Activated T-cell treated with anti-CD3 and anti-CD28 coated beads for 1 hour (primary cell): ENCODE measurements around the gene ATP13A3.
"Not testable (repeated sequence)": the region's sequence is repeated elsewhere in the genome, so short reads cannot be mapped to it uniquely, and the experiment has no call there.

ENCODE experiments used
- DNase-seq: peaks from one replicate; pipeline ENCODE4 v3.0.0-alpha.2; 2020; ENCODE audit warnings: low read depth

Gene ATP13A3

DNA sequence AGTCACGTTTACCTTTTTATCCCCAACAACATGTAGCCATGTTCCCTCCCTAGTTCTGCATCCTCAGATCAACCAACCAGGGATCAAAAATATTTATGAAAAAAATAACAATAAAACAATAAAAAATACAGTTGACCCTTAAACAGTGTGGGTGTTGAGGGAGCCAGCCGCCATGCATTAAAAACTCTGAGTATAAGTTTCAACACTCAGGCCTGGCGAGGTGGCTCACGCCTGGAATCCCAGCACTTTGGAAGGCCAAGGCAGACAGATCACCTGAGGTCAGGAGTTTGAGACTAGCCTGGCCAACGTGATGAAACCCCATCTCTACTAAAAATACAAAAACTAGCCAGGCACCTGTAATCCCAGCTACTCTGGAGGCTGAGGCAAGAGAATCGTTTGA, 12.7 kb upstream of the ATP13A3 start:
- not testable (repeated sequence) for DNase-seq

DNA sequence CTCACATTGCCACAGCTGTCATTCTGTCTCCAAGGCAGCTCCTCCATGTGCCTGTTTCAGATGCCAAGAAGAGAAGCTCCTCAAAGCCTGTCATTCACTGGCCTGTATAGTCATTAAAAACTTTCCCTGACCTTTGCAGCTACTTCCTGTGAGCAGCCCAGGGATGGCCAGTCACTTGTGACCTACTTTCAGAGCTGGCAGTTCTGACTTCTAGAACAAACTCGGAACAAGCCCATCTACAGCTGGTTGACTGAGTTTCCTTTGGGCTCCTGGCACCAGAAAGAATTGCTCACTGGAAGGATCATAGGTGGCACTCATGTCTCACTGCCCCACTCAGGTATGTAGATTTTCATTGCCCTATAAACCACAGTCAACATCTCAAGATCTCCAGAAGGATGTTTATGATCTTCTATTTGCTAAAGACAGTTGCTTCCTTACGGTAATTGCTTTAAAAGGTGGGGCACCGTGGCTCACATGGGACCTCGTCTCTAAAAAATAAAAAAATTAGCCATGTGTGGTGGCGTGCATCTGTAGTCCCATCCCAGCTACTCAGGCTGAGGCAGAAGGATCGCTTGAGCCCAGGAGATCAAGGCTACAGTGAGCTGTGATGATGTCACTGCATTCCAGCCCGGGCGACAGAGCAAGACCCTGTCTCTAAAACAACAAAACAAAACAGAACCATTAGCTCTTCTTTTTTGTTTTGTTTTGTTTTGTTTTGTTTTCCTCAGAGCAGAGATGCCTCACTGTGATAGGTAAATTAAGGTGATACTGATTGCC, 11.2 kb upstream of the ATP13A3 start:
- no peak for DNase-seq

DNA sequence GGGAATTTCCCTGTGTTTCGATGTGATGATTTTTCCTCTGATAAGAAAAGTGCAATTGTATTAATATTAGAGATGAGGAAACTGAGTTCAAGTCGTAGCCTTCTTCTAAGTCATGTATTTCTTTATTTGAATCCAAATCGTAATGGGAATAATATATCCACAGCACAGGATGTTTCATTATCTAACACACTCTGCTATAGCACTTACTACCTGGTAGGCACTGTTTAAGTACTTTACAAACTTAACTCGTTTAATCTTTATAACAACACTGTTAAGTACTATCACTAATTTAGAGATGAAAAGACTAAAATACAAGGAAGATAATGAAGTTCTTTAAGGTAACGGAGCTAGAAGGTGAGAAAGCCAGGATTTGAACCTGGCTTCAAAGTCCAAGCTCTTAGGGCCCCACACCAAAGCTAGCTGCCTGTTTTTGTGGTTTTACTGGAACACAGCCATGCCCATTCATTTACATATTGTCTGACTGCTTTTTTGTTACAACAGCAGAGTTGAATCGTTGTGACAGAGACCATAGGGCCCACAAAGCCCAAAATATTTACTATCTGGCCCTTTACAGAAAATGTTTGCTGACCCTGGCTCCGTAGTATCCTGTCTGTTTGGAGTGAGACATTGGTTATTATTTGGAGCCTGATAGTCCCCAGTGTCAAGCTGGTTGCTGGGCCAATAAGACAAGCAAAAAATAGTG, 9.6 kb upstream of the ATP13A3 start:
- no peak for DNase-seq

DNA sequence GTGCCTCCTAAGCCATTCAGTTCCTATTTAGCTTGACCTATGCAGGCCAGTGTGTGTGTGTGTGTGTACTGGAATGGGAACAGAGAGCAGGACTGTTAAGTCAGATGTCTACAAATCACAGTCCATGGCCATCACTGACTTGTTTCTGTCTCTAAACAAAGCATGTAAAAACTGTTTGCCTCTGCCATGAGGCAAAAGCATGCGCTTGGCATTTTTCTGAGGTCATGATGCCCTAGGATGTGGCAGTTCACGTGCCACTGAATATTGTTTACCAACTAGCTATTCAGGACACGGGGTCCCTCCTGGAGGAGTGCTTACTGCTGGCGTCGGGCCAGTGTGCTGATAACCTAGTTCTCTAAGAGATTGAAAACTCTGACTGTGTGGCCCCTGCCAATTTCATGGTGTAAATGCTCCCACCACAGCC, 8.2 kb upstream of the ATP13A3 start:
- DNase-seq: no peak

DNA sequence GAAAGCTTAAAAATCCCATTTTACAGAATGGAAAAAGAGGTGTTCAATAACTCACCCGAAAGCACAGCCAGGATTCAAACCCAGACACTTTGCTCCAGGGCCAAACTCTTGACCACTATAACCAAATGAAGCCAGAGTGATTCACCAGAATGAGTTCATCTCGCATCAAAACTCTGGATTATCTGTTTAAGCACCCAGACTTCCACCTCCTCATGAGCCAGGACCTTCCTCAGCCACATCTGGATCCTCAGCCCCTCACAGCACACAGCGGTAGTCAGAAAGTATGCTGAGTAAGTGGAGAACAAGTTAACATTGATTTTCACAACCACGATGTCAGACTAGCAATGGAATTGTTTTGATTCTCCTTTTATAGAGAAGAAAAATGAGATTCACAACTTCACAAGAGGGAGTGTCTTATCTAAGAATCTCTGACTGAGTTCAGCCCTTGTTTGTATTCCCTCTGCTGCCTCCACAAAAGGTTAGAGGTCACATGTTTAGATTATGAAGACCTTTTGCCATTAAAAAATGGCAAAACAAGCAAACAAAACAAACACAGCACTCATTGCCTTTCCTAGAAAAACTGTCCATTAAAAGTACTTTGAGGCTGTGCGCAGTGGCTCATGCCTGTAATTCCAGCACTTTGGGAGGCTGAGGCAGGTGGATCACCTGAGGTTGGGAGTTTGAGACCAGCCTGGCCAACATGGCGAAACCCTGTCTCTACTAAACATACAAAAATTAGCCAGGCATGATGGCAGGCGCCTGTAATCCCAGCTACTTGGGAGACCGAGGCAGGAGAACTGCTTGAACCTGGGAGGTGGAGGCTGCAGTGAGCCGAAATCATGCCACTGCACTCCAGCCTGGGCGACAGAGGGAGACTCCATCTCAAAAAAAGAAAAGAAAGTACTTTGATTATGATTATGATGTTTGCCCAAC, 7.5 kb upstream of the ATP13A3 start:
- DNase-seq: not testable (repeated sequence)

DNA sequence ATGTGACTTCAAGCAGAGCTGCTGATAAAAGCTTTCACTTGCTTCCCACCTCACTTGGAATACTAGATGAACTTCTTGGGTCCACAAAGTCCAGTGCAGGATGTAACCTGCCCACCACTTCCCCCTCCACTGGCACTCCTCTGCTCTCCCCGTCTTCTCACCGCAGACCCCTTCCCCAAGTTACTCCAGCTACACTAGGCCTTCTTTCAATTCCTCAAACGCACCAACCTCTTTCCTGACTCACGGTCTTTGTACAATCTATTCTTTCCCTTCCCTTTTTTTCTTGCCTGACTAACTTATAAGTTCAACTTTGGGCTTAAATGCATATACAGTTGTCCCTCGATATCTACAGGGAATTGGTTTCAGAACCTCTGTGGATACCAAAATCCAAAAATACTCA, 5.2 kb upstream of the ATP13A3 start:
- no peak for DNase-seq

DNA sequence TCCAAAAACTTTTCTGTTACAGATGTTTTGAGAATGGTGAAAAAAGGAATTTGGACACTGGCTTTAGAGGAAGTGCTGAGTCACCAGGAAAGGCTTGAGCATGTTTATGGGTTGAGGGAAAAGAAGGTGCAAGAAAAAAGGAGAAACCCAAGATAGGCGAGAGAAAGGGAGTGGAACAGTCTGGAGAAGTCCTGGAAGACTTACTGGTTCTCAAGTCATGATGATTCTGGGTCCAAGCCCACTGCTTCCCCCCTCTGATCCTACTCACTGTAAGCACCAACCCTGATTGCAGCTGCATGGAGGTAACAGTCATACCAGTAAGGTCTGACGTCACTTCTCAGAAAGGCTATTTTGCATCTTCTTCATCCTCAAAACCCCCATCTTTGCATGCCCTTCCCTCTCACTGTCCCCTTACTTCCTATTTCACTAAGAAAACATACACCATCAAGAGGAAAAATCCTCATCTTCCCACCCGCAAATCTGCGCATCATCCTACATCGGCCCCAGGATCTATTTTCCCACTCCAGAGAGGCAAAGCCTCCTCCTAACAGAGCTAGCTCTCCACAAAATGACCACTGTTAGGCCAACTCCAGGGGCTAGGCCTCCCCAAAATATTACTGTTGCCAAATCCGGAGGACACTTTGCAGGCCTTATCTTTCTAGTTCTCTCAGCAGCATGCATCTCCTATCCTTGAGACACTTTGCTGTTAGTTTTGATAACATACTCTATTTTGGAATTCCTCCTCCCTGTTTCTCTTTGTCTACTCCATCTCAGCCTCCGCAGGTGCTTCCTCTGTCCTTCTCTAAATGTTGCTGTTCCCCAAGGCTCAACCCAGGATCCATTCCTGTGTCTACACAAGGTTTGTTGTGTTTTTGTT, 3.2 kb upstream of the ATP13A3 start:
- no peak for DNase-seq

DNA sequence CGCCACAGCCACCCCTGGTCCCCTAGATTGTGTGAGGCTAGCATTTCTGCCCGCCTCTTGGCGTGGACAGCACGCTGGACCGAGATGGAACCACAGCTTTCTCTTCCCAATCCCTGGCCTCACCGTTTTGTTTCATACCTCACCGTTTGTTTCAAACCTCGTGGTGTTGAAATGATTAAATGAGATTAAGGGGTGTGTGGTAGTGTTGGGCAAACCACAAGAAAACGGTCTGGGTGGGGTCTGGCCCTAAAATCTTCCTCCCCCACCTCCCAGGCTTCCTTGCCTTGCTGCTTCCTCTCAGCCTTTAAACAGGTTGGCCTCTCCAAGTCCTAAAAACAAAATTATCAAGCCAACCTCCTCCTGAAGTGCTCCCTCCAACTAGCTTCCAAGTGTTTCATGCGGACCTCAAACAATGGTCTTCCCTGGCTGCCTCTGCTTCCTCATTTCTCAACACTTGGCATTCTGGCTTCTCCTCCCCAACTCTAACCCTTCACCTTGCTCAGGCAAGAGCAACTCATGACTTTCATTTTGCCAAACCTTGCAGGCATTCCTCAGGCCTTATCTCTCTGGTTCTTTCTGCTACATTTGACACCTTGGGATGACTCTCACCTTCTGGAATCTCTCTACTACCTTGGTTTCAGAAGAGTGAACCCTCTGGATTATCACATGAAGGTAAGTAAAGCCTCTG, 1.4 kb upstream of the ATP13A3 start:
- no peak for DNase-seq

DNA sequence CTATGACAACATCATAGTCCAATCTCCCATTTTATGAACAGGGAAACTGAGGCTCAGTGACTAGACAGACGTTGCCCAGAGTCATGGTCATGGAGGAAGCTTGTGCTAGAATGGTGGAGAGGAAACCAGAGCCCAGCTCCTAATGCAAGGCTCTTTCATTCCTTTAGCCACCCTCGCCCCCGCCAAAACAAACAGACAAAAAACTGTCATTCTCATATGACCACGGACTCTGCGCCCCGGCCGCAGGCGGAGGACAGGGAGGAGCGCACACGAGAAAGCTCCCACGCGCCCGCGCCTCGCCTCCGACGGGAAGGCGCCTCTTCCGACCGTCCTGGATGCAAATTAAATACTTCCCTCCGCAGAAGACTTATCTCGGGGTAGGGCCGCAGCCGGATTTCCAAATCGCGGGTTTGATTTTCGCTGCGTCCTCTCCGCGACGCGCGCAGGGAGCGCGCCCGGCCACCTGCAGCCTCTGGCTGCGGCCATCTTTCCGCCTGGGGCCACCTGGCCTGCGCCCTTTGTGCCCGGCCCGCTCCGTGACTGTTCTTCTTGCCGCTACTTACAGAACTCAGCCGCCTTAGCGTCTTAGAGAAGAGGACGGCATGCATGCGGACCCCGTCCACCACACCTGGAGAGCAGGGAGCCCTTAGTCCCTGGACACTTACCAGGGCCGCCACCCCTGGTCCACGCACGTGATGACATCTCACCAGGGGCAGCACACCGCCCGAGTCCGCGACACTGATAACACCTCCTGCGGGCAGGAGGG, 670 bp upstream of the ATP13A3 start:
- peak; percentile 20 for DNase-seq

DNA sequence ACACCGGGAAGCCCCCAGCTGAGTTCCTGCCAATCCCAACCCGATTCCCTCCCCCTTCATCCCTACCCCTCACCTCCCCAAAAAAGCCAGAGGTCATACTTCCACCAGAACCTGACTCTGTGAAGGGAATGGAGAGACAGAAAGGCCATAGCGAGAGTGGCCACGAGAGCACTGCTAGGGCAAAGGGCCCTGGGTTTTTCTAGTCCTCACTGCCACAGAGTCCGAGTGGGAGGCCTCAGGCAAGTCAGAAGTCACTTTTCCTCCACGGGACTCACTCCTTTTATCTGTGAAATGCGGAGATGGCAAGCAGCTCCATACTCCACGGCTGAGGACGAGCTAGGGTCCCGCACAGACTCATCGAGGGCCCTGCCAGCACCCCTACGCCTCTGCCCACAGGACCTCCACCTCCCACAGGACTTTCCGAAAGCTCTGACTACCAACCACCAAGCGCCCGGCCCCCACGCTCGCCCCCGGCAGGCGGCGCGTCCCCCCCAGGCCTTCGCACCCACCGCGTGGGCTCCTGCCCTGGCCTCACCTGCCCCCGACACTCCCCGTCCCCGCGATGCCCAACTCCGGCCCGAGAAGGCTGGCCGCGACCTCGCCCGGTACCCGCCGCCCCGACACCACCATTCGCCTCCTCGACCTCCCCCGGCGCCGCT, 792 bp downstream of the ATP13A3 start:
- peak; percentile 41 for DNase-seq

DNA sequence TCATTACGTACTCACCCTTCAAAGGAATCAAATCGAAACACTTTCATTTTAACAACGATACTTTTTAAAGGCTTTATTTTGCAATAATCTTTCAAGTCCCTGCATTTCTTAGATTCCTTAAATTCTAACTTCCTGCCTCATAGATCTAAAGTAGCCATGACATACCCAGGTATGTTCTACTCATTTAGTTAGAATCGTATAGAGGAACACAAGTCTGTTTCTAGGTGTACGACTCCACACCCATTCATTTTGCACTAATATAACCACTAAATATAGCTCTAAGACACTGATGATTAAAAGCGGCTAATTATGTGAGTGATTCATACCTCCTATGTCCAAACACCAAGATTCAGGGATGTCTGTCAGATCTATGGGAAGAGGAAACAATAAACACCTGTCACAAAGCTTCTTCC, 1.3 kb downstream of the ATP13A3 start:
- no peak for DNase-seq

DNA sequence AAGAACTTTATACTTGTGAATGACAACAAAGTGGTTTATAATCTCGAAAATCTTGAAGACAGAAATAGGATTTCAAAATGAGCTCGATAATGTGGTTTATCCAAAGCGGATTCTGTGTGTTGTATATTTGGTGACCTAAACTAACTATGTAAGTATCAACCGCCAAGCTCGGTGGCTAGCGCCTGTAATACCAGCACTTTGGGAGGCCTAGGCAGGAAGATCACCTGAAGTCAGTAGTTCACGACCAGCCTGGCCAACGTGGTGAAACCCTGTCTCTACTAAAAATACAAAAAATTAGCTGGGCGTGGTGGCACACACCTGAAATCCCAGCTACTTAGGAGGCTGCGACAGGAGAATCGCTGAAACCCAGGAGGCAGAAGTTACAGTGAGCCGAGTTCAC, 2.2 kb downstream of the ATP13A3 start:
- no peak for DNase-seq

DNA sequence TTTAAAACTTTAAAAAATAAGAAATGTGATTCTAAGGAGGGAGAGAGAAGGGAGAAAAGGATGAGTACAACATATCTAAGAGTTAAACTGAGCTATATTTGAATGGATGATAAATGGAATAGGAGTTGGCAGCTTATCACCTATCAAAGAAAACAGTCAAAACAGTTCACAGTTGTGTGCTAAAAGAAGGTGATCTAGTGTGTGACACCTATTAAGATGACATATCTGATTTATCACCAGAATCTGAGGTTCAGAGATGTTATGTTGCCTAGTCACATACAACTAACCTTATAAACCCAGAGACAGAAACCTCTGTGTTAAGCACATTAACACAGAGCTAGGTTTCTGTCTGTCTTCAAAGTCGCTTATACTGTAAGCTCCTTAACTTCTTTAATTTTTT, 3.0 kb downstream of the ATP13A3 start:
- DNase-seq: no peak

DNA sequence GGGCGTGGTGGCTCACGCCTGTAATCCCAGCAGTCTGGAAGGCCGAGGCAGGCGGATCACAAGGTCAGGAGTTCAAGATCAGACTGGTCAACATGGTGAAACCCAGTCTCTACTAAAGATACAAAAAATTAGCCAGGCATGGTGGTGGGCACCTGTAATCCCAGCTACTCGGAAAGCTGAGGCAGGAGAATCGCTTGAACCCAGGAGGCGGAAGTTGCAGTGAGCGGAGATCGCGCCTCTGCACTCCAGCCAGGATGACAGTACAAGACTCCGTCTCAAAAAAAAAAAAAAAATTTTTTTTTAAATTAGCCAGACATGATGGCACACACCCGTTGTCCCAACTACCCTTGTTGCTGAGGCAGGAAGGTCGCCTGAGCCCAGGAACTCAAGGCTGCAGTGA, 4.0 kb downstream of the ATP13A3 start:
- not testable (repeated sequence) for DNase-seq

DNA sequence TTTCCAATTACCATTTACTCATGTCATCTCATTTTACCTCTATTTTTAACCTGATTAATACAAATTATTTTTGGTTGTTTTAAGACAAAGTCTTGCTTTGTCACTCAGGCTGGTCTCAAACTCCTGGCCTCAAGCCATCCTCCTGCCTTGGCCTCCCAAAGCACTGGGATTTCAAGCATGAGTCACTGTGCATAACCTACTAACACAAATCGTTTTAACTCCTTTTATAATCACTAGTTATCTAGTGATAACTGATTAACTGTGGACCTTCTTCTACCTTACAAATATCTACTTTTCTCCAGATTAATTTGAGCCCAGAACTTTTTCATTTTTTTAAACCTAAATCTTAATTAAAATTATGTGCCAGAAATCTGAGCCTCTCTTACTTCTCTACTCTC, 4.6 kb downstream of the ATP13A3 start:
- no peak for DNase-seq

DNA sequence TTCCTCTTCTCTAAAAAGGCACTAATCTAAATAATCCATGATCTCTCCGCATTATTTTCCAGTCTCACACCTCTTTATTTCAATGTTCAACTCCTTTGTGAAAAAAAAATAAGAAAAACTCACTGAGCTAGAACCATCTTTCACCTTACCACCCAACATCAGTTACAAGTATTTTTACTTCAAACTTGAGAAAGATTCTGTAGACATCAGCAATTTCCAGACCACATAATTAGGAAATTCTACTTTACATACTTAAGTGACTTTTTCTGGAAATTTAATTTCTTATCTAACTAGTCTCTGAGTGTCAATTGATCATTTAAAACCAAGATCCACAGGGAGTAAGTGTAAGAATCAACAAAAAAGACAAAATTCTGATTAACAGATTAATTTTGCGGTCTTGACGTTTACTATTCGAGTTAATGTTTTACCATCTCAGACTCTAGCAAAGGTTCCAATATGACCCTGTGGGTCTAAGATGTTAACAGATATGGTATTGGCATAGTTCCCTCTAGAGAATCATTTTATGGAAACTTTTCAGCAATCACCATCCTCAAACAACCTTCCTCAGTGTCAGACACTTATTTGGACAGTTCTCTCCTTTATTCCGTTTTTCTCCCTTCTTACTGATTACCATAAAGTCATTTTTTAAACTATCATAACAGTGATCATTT, 5.1 kb downstream of the ATP13A3 start:
- DNase-seq: no peak

DNA sequence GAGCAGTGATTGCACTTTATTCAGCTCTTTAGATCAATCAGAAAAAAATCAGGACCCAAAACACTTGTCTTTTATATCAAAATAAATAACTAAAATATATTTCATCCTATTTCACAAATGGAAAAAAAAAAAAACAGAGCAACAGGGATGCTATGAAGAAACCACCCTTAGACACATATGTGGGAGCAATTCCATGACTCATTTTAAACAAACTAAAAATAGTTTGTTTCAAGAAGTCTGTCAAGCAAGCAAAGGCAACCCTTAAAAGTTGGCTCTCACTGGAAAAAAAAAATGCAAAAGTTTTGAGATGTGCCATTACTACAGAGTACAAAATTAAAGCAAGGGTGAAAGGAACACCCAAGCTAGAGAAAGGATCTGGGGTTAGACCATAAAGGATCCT, 5.7 kb downstream of the ATP13A3 start:
- DNase-seq: no peak

DNA sequence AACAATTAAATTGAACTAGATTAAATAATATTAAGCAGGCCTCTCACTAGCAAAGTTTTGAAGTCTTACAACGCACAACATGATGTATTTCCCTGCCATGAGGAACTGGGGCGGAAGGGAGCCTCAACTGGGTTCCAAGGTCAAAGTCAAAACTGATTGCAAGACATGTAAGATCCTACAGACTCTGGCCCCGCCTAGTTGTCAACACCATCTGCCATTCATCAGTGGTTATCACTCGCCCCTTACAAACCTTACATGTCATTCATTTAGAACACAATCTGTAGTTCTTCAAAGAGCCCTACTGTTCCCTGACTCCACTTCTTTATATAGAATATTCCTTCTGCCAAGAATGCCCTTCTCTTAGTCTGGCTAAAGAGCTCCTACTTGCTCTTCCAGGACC, 10.0 kb downstream of the ATP13A3 start:
- no peak for DNase-seq

DNA sequence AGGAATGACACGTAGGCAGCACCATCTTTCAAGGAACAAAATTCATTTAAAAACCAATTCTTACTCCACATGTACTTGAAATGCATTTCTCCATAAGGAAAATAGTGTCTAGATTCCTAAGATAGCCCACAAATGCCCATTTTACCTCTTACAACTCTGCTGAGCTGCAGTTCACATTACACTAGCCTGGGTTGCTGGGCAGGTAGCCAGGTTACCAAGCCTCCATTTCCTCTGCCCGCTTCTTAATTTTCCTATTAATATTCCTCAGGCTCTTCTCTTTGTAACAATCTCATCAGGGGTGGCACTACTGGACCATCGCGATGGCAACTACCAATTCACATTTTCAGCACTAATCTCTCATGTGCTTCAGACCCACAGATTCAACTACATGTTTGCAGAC, 10.8 kb downstream of the ATP13A3 start:
- no peak for DNase-seq
